HG03457 (cell line): ENCODE results near the gene MOCOS.

Source experiments
- ATAC-seq: cut with Tn5 transposase; IDR thresholded peaks from one replicate; pipeline ENCODE4 v1.9.1; 2021; ENCODE audit warnings: moderate number of reproducible peaks; ENCODE audit not compliant: unreplicated experiment

MOCOS gene

DNA sequence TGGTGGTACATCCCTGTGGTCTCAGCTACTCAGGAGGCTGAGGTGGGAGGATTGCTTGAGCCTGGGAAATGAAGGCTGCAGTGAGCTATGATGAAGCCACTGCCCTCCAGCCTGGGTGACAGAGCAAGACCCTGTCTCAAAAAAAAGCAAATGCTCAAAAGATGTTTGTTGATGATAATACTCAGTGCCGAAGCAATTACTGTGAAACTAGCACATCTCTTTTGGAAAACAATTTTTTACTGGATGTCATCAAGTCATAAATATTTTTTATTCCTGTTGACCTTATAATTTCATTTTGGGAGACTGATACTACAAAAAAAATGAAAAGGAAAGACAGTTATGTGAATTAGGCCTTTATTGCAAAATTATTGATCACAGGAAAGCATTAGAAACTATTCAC is 75.7 kb downstream of the MOCOS start:
- ATAC-seq, result no peak

DNA sequence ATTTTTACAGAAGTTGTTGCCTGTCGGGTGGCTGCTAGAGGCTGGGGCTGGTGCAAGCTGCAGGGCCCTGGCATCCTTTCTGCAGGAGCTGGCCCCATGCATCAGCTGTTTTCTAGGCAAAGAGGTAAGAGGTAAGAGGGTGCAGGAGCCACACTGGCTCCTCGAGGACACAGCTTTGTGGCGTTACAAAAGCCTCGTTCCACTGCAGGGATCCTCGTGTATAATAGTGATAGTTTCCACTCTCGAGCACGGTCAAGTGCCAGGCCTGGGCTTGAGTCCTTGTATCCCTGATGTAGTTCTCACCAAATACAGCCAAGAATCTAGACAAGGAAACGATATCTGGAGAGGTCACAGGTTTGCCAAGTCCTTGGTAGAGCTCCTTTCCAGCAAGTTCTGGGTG is 77.0 kb downstream of the MOCOS start:
- ATAC-seq, result no peak

DNA sequence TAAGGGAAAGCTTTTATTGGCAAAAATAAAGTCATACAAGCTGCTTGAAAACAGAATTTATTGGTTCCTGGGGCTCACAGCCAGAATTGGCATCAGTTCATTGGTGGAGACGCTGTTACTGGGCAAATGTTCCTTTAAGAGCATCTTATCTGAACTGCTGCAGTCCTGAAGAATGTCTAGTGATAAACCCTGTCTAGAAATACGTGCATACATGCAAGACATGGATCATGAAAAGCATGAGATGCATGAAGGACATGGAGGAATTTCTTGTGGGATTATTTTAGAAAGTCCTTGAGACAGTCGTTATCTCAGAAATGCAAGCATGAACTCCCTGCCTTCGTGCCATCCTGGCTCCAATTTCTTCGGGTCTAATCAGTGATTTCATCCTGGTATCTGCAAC is 77.7 kb downstream of the MOCOS start:
- no peak for ATAC-seq

DNA sequence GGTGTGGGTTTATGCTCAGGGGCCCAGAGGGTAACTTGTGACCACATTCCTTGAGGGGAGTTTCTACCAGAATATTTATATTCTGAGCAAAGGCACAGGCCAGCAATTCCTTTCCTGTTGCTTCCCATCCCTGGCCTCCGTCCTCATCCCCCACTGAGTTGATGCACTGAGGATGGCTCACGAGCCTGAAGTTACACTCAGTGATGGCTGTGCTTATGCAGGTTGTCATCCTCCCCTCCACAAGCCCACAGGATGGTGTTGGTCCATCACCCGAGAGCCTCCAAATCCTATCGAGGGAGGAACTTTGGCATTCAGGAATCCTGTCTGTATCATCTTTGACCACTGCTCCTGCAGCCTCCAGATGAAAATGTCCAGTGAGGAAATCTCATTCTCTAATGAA is 81.9 kb downstream of the MOCOS start:
- ATAC-seq, result no peak

GRCh38 chr18:36271153-36271552 is 83.9 kb downstream of the MOCOS start:
- ATAC-seq, result no peak

GRCh38 chr18:36273347-36273746 is 86.0 kb downstream of the MOCOS start:
- ATAC-seq, result no peak

DNA sequence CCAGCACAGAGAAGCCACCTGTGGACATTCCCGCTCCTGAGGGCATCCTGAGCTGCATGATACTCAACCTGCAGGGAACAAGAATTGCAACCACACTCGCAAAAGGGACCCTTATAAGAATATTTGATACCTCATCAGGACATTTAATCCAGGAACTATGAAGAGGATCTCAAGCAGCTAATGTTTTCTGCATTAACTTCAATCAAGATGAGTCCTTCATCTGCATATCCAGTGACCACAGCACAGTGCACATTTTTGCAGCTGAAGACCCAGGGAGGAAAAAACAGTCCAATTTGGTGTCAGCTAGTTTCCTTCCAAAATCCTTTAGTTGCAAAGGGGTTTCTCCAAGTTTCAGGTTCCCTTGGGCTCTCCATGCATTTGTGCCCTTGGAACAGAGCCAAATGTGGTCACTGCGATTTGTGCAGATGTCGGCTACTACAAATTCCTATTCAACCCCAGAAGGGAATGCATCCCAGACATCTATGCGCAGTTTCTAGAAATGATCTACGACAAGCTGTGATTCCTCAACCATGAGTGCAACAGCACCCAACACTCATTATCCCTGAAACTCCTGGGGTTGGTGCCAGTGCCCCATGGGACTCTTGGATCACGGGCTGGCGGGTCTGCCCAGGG is 86.9 kb downstream of the MOCOS start:
- ATAC-seq, result no peak

DNA sequence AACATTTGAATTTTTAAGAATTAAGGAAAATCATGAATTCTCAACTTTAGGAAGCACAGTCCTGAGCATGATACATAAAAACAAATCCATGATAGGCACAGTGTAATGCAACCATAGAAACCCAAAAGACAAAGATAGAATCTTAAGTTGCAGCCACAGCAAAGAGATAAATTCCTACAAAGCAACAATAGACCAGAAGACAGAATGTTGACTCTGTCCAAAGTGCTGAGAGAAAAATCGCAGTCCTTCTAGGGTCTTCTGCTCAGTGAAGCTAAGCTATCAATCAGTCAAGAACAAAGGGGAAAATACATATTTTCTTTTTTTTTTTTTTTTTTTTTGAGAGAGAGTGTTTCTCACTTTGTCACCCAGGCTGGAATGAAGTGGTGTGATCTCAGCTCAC is 88.3 kb downstream of the MOCOS start:
- ATAC-seq, result no peak

DNA sequence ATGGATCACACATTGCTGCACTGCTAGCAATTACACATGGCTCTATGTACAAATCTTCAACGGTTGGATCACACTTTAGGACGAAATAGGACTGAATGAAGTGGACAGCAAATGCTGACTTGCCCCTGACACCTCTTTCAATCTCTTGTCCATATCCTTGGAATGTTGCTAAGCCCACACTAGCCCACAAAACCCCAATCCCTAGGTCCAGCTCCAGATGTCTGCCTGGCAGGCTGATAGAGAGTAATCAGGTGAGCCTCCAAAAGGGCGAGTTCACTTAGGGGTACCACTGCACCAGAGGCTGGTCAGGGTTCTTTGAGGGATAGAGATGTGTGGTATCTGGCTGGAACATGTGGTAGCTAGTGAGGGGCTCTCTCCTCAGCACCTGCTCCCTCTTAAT is 91.7 kb downstream of the MOCOS start:
- no peak for ATAC-seq

DNA sequence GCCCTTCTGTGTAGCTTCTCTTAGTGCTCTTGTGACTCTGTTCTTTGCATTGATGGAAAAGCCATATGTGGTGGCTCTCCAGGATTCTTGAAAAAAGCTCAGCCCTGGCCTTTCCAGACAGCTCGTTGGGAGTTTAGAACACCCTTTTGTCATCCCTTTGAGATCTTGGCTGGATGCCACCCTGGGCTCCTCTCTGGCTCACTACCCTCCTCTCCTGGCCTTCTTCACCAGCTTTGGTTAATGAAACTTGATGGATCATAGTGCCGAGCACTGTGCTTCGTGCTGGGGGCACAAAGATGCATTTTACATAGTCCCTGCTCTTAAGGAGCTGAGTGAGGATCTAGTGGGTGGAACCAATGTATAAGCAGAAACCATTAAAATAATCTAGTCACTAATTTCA is 94.6 kb downstream of the MOCOS start:
- no peak for ATAC-seq

GRCh38 chr18:36283448-36283847 is 96.2 kb downstream of the MOCOS start:
- no peak for ATAC-seq

GRCh38 chr18:36284268-36284667 is 97.0 kb downstream of the MOCOS start:
- no peak for ATAC-seq

DNA sequence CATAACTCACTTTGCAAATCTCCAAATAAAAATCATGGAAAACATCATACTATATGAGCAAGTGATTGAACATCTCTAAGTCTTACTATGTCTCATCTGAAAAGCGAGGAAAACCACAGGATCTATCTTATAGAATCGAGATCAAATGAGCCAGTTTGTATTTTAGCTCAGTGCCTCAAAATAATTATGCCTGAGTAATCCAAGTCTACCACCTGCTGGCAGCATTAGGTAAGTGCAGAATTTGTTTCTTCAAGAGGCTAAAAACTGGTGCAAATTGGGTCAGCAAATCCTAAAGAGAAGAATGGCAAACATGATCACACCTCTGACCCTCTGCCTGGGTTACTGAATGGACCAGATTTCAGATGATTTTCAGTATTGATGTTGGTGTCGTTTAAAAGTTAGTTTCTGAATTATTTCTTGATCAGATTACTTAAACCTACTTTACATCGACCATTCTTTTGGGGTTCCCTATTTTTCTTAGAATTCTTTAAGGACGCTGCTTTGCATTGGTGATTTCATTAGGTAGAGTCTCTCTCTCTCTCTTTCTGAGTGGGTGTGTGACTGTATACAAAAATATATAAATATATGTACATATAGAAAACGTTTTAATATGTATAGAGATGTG is 97.5 kb downstream of the MOCOS start:
- no peak for ATAC-seq

GRCh38 chr18:36287653-36288052 is 100.4 kb downstream of the MOCOS start:
- no peak for ATAC-seq

DNA sequence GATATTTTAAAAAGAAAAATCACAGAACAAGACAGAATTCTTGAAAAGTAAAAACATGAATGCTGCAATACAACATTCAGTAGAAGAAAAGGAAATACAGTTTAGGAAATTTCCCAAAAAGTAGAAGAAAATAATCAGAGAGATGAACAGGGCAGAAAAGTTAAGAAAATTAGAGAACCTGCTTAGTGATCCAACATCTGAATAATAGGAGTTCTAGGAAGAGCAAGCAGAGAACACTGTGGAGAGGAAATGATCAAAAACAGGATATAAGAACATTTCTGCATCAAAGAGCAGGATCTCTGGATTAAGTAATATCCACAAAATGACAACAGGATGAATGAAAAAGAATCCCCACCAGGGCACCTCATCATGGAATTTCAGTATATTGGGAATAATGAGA is 101.4 kb downstream of the MOCOS start:
- no peak for ATAC-seq

- no peak for ATAC-seq
Measured at GRCh38 chr18:36294031-36294430, 106.7 kb downstream of the MOCOS start.

- no peak for ATAC-seq
Measured at GRCh38 chr18:36295214-36295613, 107.9 kb downstream of the MOCOS start.

DNA sequence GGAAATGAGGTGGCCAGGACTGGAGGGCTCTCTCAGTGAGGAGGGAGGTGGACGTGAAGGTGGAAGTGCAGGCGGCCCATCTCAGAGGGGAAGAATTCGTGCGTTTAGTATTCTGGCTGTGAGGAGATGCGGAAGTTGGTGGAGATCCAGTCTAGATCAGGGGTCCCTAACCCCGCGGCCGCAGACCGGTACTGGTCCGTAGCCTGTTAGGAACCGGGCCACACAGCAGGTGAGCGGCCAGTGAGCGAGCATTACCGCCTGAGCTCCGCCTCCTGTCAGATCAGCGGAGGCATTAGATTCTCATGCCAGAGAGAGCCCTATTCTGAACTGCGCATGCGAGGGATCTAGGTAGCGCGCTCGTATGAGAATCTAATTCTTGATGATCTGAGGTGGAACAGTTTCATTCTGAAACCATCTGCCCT is 108.6 kb downstream of the MOCOS start:
- ATAC-seq, result no peak

GRCh38 chr18:36296650-36297416 is 109.5 kb downstream of the MOCOS start:
- ATAC-seq, result peak; percentile 21

- peak; percentile 54 for ATAC-seq
Measured at GRCh38 chr18:36297417-36298125, 110.3 kb downstream of the MOCOS start, which contains the start of gene FHOD3. FHOD3 (plus strand) TSS chr18:36297713; CDS start chr18:36297836, 123 bp downstream.

GRCh38 chr18:36298126-36298741 is 110.9 kb downstream of the MOCOS start:
- ATAC-seq, result no peak
